ENCODE data around the gene ACIN1.

Gene ACIN1

GRCh38 chr14:23058654-23059504, 36.1 kb downstream of the ACIN1 start:
- DNase-seq (ENCODE audit: low read depth) = no peak
- H3K4me3 ChIP-seq (ENCODE audit: control insufficient read depth, low read depth, low read length) = no peak overlapping the region
- TF ChIP-seq CTCF (conservative IDR thresholded peaks at IDR 0.05; ENCODE audit: control insufficient read depth, insufficient read depth, low read depth, low read length) = no peak

GRCh38 chr14:23057757-23058653, 36.9 kb downstream of the ACIN1 start:
- peak overlapping the region; percentile 50 for H3K4me3 ChIP-seq (ENCODE audit: control insufficient read depth, low read depth, low read length)
- DNase-seq (ENCODE audit: low read depth) = peak; percentile 81
- TF ChIP-seq CTCF (conservative IDR thresholded peaks at IDR 0.05; ENCODE audit: control insufficient read depth, insufficient read depth, low read depth, low read length) = peak; percentile 84

- no peak for TF ChIP-seq CTCF (conservative IDR thresholded peaks at IDR 0.05; ENCODE audit: control insufficient read depth, insufficient read depth, low read depth, low read length)
Measured at GRCh38 chr14:23056956-23057756, 37.8 kb downstream of the ACIN1 start, which contains the start of gene CDH24. Gene CDH24, minus strand, starts transcription at chr14:23057520. Its CDS starts 1,787 bp downstream, at chr14:23055733.

GRCh38 chr14:23056145-23056955, 38.6 kb downstream of the ACIN1 start:
- peak; percentile 77 for TF ChIP-seq CTCF (conservative IDR thresholded peaks at IDR 0.05; ENCODE audit: control insufficient read depth, insufficient read depth, low read depth, low read length)
- H3K4me3 ChIP-seq (ENCODE audit: control insufficient read depth, low read depth, low read length) = peak overlapping the region; percentile 44
- peak; percentile 62 for DNase-seq (ENCODE audit: low read depth)

More at GRCh38 chr14:23056956-23057756, 37.8 kb downstream of the ACIN1 start, which contains the start of gene CDH24:
- peak within 1 kb of the TSS; percentile 50 for H3K4me3 ChIP-seq (ENCODE audit: control insufficient read depth, low read depth, low read length)
- DNase-seq (ENCODE audit: low read depth) = peak; percentile 50

GRCh38 chr14:23055621-23056144, 39.3 kb downstream of the ACIN1 start:
- no peak overlapping the region for H3K4me3 ChIP-seq (ENCODE audit: control insufficient read depth, low read depth, low read length)
- peak; percentile 51 for DNase-seq (ENCODE audit: low read depth)
- TF ChIP-seq CTCF (conservative IDR thresholded peaks at IDR 0.05; ENCODE audit: control insufficient read depth, insufficient read depth, low read depth, low read length) = no peak

Measured in fibroblast of mammary gland (primary cell).